Esophagus squamous epithelium (tissue), 4 donors: Measurements from ENCODE around the gene MGA.

ENCODE experiments used
- CTCF ChIP-seq, 6 experiments: fragments of 450-650 bp in 4 of 6; fragments of 200-600 bp in 2 of 6; sonication (generic) in 2 of 6; IDR thresholded peaks; one replicate each; pipeline ENCODE4 v1.5.1; 2016 to 2019; ENCODE audit warnings: antibody characterized with exemption in 6 of 6, mild to moderate bottlenecking in 4 of 6, moderate library complexity in 4 of 6
- POLR2A ChIP-seq, 4 donors: fragments of 450-650 bp; IDR thresholded peaks; one replicate each; pipeline ENCODE4 v1.6.1; 2017; ENCODE audit warnings: antibody characterized with exemption in 4 of 4, mild to moderate bottlenecking in 4 of 4, moderate library complexity in 3 of 4

GRCh38 chr15:41659855-41660234 lies 360 bp upstream of the MGA start:
- TF ChIP-seq CTCF (IDR thresholded peaks at IDR 0.05) (no peak), POLR2A (IDR thresholded peaks at IDR 0.05) (no peak)
